KMS-11 (cell line): ENCODE measurements around the gene SSC4D.
A peak's percentile ranks its signal among the peaks of the same experiment; 100 is the strongest.
"Not testable (repeated sequence)": the region's sequence is repeated elsewhere in the genome, so short reads cannot be mapped to it uniquely, and the experiment has no call there.

ENCODE experiments used
- H2AFZ ChIP-seq: fragments of 200-600 bp; sonication (generic); 2 replicates; pipeline ENCODE4 v1.6.1; 2016; ENCODE audit warnings: antibody characterized with exemption, mixed run types, low read depth
- H3K27ac ChIP-seq: fragments of 200-600 bp; sonication (generic); 2 replicates; pipeline ENCODE4 v1.6.1; 2016; ENCODE audit warnings: mild to moderate bottlenecking, mixed run types
- H3K27me3 ChIP-seq: fragments of 200-600 bp; sonication (generic); 2 replicates; pipeline ENCODE4 v1.6.1; 2017; ENCODE audit warnings: mild to moderate bottlenecking, low read depth, mixed run types, moderate library complexity; ENCODE audit not compliant: insufficient read depth
- H3K36me3 ChIP-seq: fragments of 200-600 bp; sonication (generic); 2 replicates; pipeline ENCODE4 v1.6.1; 2017; ENCODE audit warnings: mild to moderate bottlenecking, mixed run types; ENCODE audit not compliant: insufficient read depth
- H3K4me1 ChIP-seq: fragments of 200-600 bp; sonication (generic); 2 replicates; pipeline ENCODE4 v1.6.1; 2016; ENCODE audit warnings: mild to moderate bottlenecking, low read depth, mixed run types; ENCODE audit not compliant: poor library complexity, severe bottlenecking
- H3K4me2 ChIP-seq: fragments of 200-600 bp; sonication (generic); 2 replicates; pipeline ENCODE4 v1.7.0; 2016; ENCODE audit warnings: mild to moderate bottlenecking, mixed run types
- H3K4me3 ChIP-seq: fragments of 200-600 bp; sonication (generic); IDR thresholded peaks from 2 replicates; pipeline ENCODE4 v1.6.1; 2017; ENCODE audit warnings: low read depth, low read length, mixed read lengths; ENCODE audit not compliant: insufficient read depth
- H3K79me2 ChIP-seq: fragments of 200-600 bp; sonication (generic); 2 replicates; pipeline ENCODE4 v1.6.1; 2016; ENCODE audit warnings: low read depth, mixed run types; ENCODE audit not compliant: insufficient read depth
- H3K9ac ChIP-seq: fragments of 200-600 bp; sonication (generic); 2 replicates; pipeline ENCODE4 v1.6.1; 2016; ENCODE audit warnings: mild to moderate bottlenecking, mixed run types
- H4K20me1 ChIP-seq: fragments of 200-600 bp; sonication (generic); 2 replicates; pipeline ENCODE4 v1.6.1; 2016; ENCODE audit warnings: mild to moderate bottlenecking, mixed run types; ENCODE audit not compliant: insufficient read depth
- CTCF ChIP-seq: fragments of 200-600 bp; sonication (generic); conservative IDR thresholded peaks from 2 replicates; pipeline ENCODE4 v1.6.1; 2017; ENCODE audit warnings: low read depth, mild to moderate bottlenecking, antibody characterized with exemption, low read length, moderate library complexity, mixed read lengths

The SSC4D gene

GRCh38 chr7:76396864-76397263 lies 12.6 kb downstream of the SSC4D start:
- Histone ChIP-seq H3K27ac (no peak overlapping the region), H3K9ac (no peak overlapping the region), H4K20me1 (no peaks in the 10 kb centered on the region), H3K27me3 (no peaks in the 10 kb centered on the region), H3K36me3 (no peaks in the 10 kb centered on the region), H3K4me1 (peaks cover 39% of the 10 kb centered on the region), H3K4me3 (no peak overlapping the region), H3K4me2 (peak overlapping the region; percentile 91; the same call in 1 of the 2 replicates), H3K79me2 (peaks cover 17% of the 10 kb centered on the region), H2AFZ (peak overlapping the region; percentile 92; the same call in 1 of the 2 replicates)
- no peak for TF ChIP-seq CTCF

GRCh38 chr7:76395965-76396726 lies 13.4 kb downstream of the SSC4D start:
- H3K4me1 ChIP-seq, result peaks cover 39% of the 10 kb centered on the region
- no peak overlapping the region for H3K27ac ChIP-seq
- H3K4me2 ChIP-seq, result peak overlapping the region; percentile 91; the same call in 1 of the 2 replicates
- no peaks in the 10 kb centered on the region for H4K20me1 ChIP-seq
- TF ChIP-seq CTCF, result no peak
- H3K36me3 ChIP-seq, result no peaks in the 10 kb centered on the region
- H3K4me3 ChIP-seq, result no peak overlapping the region
- H2AFZ ChIP-seq, result no peak overlapping the region; the same call in 1 of the 2 replicates
- no peaks in the 10 kb centered on the region for H3K27me3 ChIP-seq
- H3K79me2 ChIP-seq, result peaks cover 17% of the 10 kb centered on the region
- H3K9ac ChIP-seq, result no peak overlapping the region

- not testable (repeated sequence) for H4K20me1 ChIP-seq
These were observed 13.9 kb downstream of the SSC4D start for GRCh38 chr7:76395605-76395964.

GRCh38 chr7:76394957-76395356 lies 14.5 kb downstream of the SSC4D start:
- Histone ChIP-seq H3K27me3 (no peaks in the 10 kb centered on the region), H2AFZ (no peak overlapping the region), H3K36me3 (no peaks in the 10 kb centered on the region), H3K4me1 (peaks cover 39% of the 10 kb centered on the region), H3K79me2 (peaks cover 17% of the 10 kb centered on the region), H4K20me1 (no peaks in the 10 kb centered on the region), H3K9ac (no peak overlapping the region), H3K27ac (no peak overlapping the region), H3K4me3 (no peak overlapping the region), H3K4me2 (no peak overlapping the region)
- TF ChIP-seq CTCF, result no peak

More at GRCh38 chr7:76395605-76395964, 13.9 kb downstream of the SSC4D start:
- not testable (repeated sequence) for H3K27ac ChIP-seq, H3K36me3 ChIP-seq, H3K9ac ChIP-seq, H2AFZ ChIP-seq, H3K4me2 ChIP-seq, H3K4me3 ChIP-seq, H3K27me3 ChIP-seq
- H3K4me1 ChIP-seq, result peaks cover 39% of the 10 kb centered on the region
- H3K79me2 ChIP-seq, result peaks cover 17% of the 10 kb centered on the region
